Measurements from ENCODE around the gene TMPRSS2. TPM values are rescaled to one million over a fixed set of nuclear protein-coding genes. Genes with fewer than 3 reads are reported as not detected.

The TMPRSS2 gene
- total RNA-seq, 3 donors from 2014 or later, result 32.1 to 56.6 TPM; not detected in 1

- no peak for DNase-seq (ENCODE audit: low spot score in 2 of 2)
- Histone ChIP-seq H3K4me3 (no peak overlapping the region), H3K36me3 (no peaks in the 10 kb centered on the region), H3K4me1 (peaks cover 0 to 4% of the 10 kb centered on the region in 2 donors), H3K27me3 (no peaks in the 10 kb centered on the region), H3K27ac (no peak overlapping the region), H3K9me3 (no peaks in the 10 kb centered on the region)
- no peak for TF ChIP-seq POLR2AphosphoS5 (IDR thresholded peaks at IDR 0.05)
- TF ChIP-seq POLR2A (IDR thresholded peaks at IDR 0.05), result no peak
- no peak for TF ChIP-seq CTCF (IDR thresholded peaks at IDR 0.05)
- intact Hi-C loops (cut with DNase I; ENCODE audit: low total_unique reads), result no loop called here
Observed at GRCh38 chr21:41483973-41484372, 24.0 kb downstream of the TMPRSS2 start.

DNA sequence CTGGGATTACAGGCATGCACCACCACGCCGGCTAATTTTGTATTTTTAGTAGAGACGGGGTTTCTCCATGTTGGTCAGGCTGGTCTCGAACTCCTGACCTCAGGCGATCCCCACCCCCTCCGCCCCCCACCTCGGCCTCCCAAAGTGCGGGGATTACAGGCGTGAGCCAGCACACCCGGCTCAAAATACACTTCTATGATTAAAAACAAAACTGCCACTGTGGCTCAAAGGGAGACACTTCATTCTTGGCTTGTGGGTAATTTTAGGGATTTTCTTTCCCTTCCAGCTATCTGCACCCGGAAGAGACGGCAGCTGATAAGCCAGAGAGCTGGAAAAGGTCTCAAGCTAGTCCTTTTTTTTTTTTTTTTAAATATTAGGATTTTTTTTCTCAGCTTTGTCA lies 24.5 kb downstream of the TMPRSS2 start:
- Histone ChIP-seq H3K36me3 (no peaks in the 10 kb centered on the region), H3K9me3 (no peaks in the 10 kb centered on the region), H3K4me1 (peaks cover 0 to 9% of the 10 kb centered on the region in 2 donors), H3K4me3 (no peak overlapping the region), H3K27me3 (no peaks in the 10 kb centered on the region), H3K27ac (no peak overlapping the region)
- no peak for DNase-seq (ENCODE audit: low spot score in 2 of 2)
- intact Hi-C loops (cut with DNase I; ENCODE audit: low total_unique reads), result no loop called here
- no peak for TF ChIP-seq POLR2AphosphoS5 (IDR thresholded peaks at IDR 0.05)
- TF ChIP-seq CTCF (IDR thresholded peaks at IDR 0.05), result no peak
- TF ChIP-seq POLR2A (IDR thresholded peaks at IDR 0.05), result no peak

GRCh38 chr21:41482980-41483379 lies 25.0 kb downstream of the TMPRSS2 start:
- Histone ChIP-seq H3K27me3 (no peaks in the 10 kb centered on the region), H3K4me1 (peaks cover 0 to 13% of the 10 kb centered on the region in 2 donors), H3K36me3 (no peaks in the 10 kb centered on the region), H3K27ac (no peak overlapping the region), H3K4me3 (no peak overlapping the region), H3K9me3 (no peaks in the 10 kb centered on the region)
- intact Hi-C loops (cut with DNase I; ENCODE audit: low total_unique reads), result no loop called here
- DNase-seq (ENCODE audit: low spot score in 2 of 2), result no peak
- TF ChIP-seq CTCF (IDR thresholded peaks at IDR 0.05) (no peak), POLR2A (IDR thresholded peaks at IDR 0.05) (no peak), POLR2AphosphoS5 (IDR thresholded peaks at IDR 0.05) (no peak)

- peaks cover 0 to 17% of the 10 kb centered on the region in 2 donors for H3K4me1 ChIP-seq
Observed at GRCh38 chr21:41482301-41482700, 25.7 kb downstream of the TMPRSS2 start.

DNA sequence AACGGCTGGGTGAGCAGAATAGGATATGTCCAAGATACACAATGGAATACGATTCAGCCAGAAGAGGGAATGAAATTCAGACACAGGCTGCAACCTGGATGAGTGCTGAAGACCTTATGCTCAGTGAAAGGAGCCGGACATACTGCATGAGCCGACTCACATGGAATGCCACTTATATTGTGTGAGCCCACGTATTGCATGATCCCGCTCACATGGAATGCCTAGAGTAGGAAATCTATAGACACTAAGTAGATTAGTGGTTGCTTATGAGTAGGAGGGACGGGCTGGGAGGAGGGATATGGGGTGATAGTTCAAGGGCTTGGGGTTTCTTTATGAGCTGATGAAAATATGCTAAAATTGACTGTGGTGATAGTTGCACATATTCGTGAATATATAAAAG lies 26.8 kb downstream of the TMPRSS2 start:
- no peak for DNase-seq (ENCODE audit: low spot score in 2 of 2)
- no peak for TF ChIP-seq POLR2A (IDR thresholded peaks at IDR 0.05)
- TF ChIP-seq CTCF (IDR thresholded peaks at IDR 0.05), result no peak
- no peak for TF ChIP-seq POLR2AphosphoS5 (IDR thresholded peaks at IDR 0.05)
- intact Hi-C loops (cut with DNase I; ENCODE audit: low total_unique reads), result no loop called here
- no peaks in the 10 kb centered on the region for H3K36me3 ChIP-seq
- H3K27me3 ChIP-seq, result no peaks in the 10 kb centered on the region
- H3K4me1 ChIP-seq, result peaks cover 0 to 17% of the 10 kb centered on the region in 2 donors
- no peaks in the 10 kb centered on the region for H3K9me3 ChIP-seq
- no peak overlapping the region for H3K4me3 ChIP-seq
- no peak overlapping the region for H3K27ac ChIP-seq

More at GRCh38 chr21:41482301-41482700, 25.7 kb downstream of the TMPRSS2 start:
- intact Hi-C loops (cut with DNase I; ENCODE audit: low total_unique reads), result no loop called here
- Histone ChIP-seq H3K4me3 (no peak overlapping the region), H3K9me3 (no peaks in the 10 kb centered on the region), H3K27me3 (no peaks in the 10 kb centered on the region), H3K36me3 (no peaks in the 10 kb centered on the region), H3K27ac (no peak overlapping the region)
- no peak for DNase-seq (ENCODE audit: low spot score in 2 of 2)
- TF ChIP-seq CTCF (IDR thresholded peaks at IDR 0.05) (no peak), POLR2A (IDR thresholded peaks at IDR 0.05) (no peak), POLR2AphosphoS5 (IDR thresholded peaks at IDR 0.05) (no peak)

Data from breast epithelium (tissue), 4 donors.